HCT116 (cell line): ENCODE data around the gene TNFRSF14. TPM values are rescaled to one million over a fixed set of nuclear protein-coding genes. Genes with fewer than 3 reads are reported as not detected.

ENCODE experiments used
- ATAC-seq: fragments of 200-7000 bp; cut with Tn5 transposase; 2 replicates; pipeline ENCODE4 v1.9.1; 2020; ENCODE audit warnings: mild to moderate bottlenecking, moderate library complexity
- BruUV-seq: library from RNA; stranded (reverse); fragments of 400-500 nt; replicated peaks from 2 replicates; lab custom pipeline; 2021; lab: Mats Ljungman, UMichigan
- CTCF ChIA-PET: fragments of 300-600 bp; sonication (Branson Sonifier 250); formaldehyde crosslinking; loops from one replicate; lab custom pipeline; 2021; ENCODE audit warnings: antibody characterized with exemption; lab: Charles Lee
- POLR2A ChIA-PET: fragments of 300-600, 350-600 bp; sonication (Branson Sonifier 250); formaldehyde crosslinking; loops from one replicate; lab custom pipeline; 2021; ENCODE audit warnings: antibody characterized with exemption; lab: Charles Lee
- RAD21 ChIA-PET, 2 experiments: fragments of 300-600 bp; sonication (Branson Sonifier 250); formaldehyde crosslinking; loops; one replicate each; lab custom pipeline; 2023; ENCODE audit warnings: low total read pairs in 2 of 2; ENCODE audit not compliant: uncharacterized antibody in 2 of 2, unreplicated experiment in 2 of 2, low non-redundant PET in 1 of 2; lab: Charles Lee
- DNase-seq: peaks from one replicate; pipeline ENCODE4 v3.0.0-alpha.2; 2010; ENCODE audit warnings: low read depth, low spot score
- H2AFZ ChIP-seq: fragments of 200-600 bp; shearing (Covaris generic), sonication (generic); 2 replicates; pipeline ENCODE4 v1.6.1; 2017; ENCODE audit warnings: low read depth, mixed run types, mixed read lengths, antibody characterized with exemption, low read length; ENCODE audit not compliant: poor library complexity, severe bottlenecking
- H3K27ac ChIP-seq: 2 replicates; pipeline ENCODE4 v1.5.1; 2012; ENCODE audit warnings: low read depth, low read length
- H3K27me3 ChIP-seq: fragments of 200-600 bp; sonication (generic); 2 replicates; pipeline ENCODE4 v1.6.1; 2016; ENCODE audit warnings: mixed run types, low read length, mixed read lengths; ENCODE audit not compliant: insufficient read depth
- H3K36me3 ChIP-seq, 2 experiments: fragments of 200-500 bp in 1 of 2; fragments of 200-600 bp in 1 of 2; sonication (Bioruptor generic) in 1 of 2; sonication (generic) in 1 of 2; 2 replicates each; pipeline versions ENCODE4 v1.5.1 to v1.6.1; 2014 to 2016; ENCODE audit warnings: low read length in 2 of 2, inconsistent platforms in 1 of 2, mixed read lengths in 1 of 2, mixed run types in 1 of 2; ENCODE audit not compliant: insufficient read depth in 2 of 2, control insufficient read depth in 1 of 2
- H3K4me1 ChIP-seq, 2 experiments: fragments of 200-600 bp in 1 of 2; sonication (generic) in 1 of 2; 2 replicates each; pipeline versions ENCODE4 v1.5.1 to v1.6.1; 2012 to 2017; ENCODE audit warnings: low read length in 2 of 2, inconsistent platforms in 1 of 2, mild to moderate bottlenecking in 1 of 2, mixed read lengths in 1 of 2, mixed run types in 1 of 2, moderate library complexity in 1 of 2; ENCODE audit not compliant: insufficient read depth in 2 of 2, control insufficient read depth in 1 of 2
- H3K4me2 ChIP-seq: fragments of 200-600 bp; sonication (generic); 2 replicates; pipeline ENCODE4 v1.6.1; 2017; ENCODE audit warnings: mixed run types, low read length, mixed read lengths
- H3K4me3 ChIP-seq, 2 experiments: fragments of 200-600 bp in 1 of 2; sonication (generic) in 1 of 2; replicated peaks in 1 of 2; 2 replicates each; pipeline ENCODE4 v1.5.1; 2011 to 2016; ENCODE audit warnings: low read length in 2 of 2, control low read depth in 1 of 2, low read depth in 1 of 2, mild to moderate bottlenecking in 1 of 2, mixed read lengths in 1 of 2, mixed run types in 1 of 2
- H3K79me2 ChIP-seq: fragments of 200-600 bp; sonication (generic); 2 replicates; pipeline ENCODE4 v1.6.1; 2017; ENCODE audit warnings: mild to moderate bottlenecking, mixed run types, low read length, moderate library complexity, mixed read lengths; ENCODE audit not compliant: insufficient read depth
- H3K9ac ChIP-seq: fragments of 200-600 bp; sonication (generic); 2 replicates; pipeline ENCODE4 v1.6.1; 2016; ENCODE audit warnings: low read length, mixed read lengths
- H3K9me2 ChIP-seq: fragments of 200-600 bp; sonication (generic), shearing (Covaris generic); 2 replicates; pipeline ENCODE4 v1.6.1; 2017; ENCODE audit warnings: mixed run types, mild to moderate bottlenecking, moderate library complexity; ENCODE audit not compliant: insufficient read depth
- H3K9me3 ChIP-seq, 2 experiments: fragments of 200-500 bp in 1 of 2; fragments of 200-600 bp in 1 of 2; sonication (Bioruptor generic) in 1 of 2; sonication (generic) in 1 of 2; 2 replicates each; pipeline ENCODE4 v1.6.1; 2014 to 2017; ENCODE audit warnings: low read length in 2 of 2, mixed read lengths in 2 of 2, inconsistent platforms in 1 of 2, low read depth in 1 of 2, mild to moderate bottlenecking in 1 of 2, mixed run types in 1 of 2, moderate library complexity in 1 of 2; ENCODE audit not compliant: control insufficient read depth in 1 of 2, insufficient read depth in 1 of 2
- H4K20me1 ChIP-seq: fragments of 200-600 bp; sonication (generic), shearing (Covaris generic); 2 replicates; pipeline ENCODE4 v1.6.1; 2017; ENCODE audit warnings: mixed run types, mild to moderate bottlenecking, moderate library complexity; ENCODE audit not compliant: insufficient read depth
- ATF3 ChIP-seq: IDR thresholded peaks from 2 replicates; pipeline ENCODE4 v1.6.1; 2012
- CBX3 ChIP-seq: IDR thresholded peaks from 2 replicates; pipeline ENCODE4 v1.6.1; 2012; ENCODE audit warnings: low read depth
- CEBPB ChIP-seq: IDR thresholded peaks from 2 replicates; pipeline ENCODE4 v1.6.1; 2012; ENCODE audit warnings: low read depth
- EGR1 ChIP-seq: IDR thresholded peaks from 2 replicates; pipeline ENCODE4 v1.6.1; 2012; ENCODE audit warnings: low read depth
- EZH2 ChIP-seq: fragments of 200-600 bp; sonication (generic); IDR thresholded peaks from 2 replicates; pipeline ENCODE4 v1.6.1; 2017; ENCODE audit warnings: antibody characterized with exemption, mixed run types
- EZH2phosphoT487 ChIP-seq: fragments of 200-600 bp; IDR thresholded peaks from 2 replicates; pipeline ENCODE4 v1.6.1; 2018; ENCODE audit warnings: antibody characterized with exemption, borderline replicate concordance
- FOSL1 ChIP-seq: IDR thresholded peaks from 2 replicates; pipeline ENCODE4 v1.6.1; 2012; ENCODE audit warnings: low read depth
- POLR2A ChIP-seq: IDR thresholded peaks from 2 replicates; pipeline ENCODE4 v1.7.0; 2011; ENCODE audit warnings: borderline replicate concordance; ENCODE audit not compliant: insufficient read depth, insufficient read length; ENCODE audit errors: extremely low read depth
- RAD21 ChIP-seq: IDR thresholded peaks from 2 replicates; pipeline ENCODE4 v1.6.1; 2012; ENCODE audit warnings: low read depth, mild to moderate bottlenecking
- REST ChIP-seq: IDR thresholded peaks from 2 replicates; pipeline ENCODE4 v1.6.1; 2012; ENCODE audit warnings: low read depth
- SIN3A ChIP-seq: IDR thresholded peaks from 2 replicates; pipeline ENCODE4 v1.6.1; 2012; ENCODE audit warnings: low read depth
- SP1 ChIP-seq: IDR thresholded peaks from 2 replicates; pipeline ENCODE4 v1.6.1; 2012; ENCODE audit warnings: low read depth
- SRF ChIP-seq: IDR thresholded peaks from 2 replicates; pipeline ENCODE4 v1.6.1; 2012; ENCODE audit warnings: low read depth
- TCF7L2 ChIP-seq: IDR thresholded peaks from 2 replicates; pipeline ENCODE4 v1.7.0; 2011; ENCODE audit warnings: borderline replicate concordance, inconsistent platforms; ENCODE audit not compliant: insufficient read depth, insufficient read length; ENCODE audit errors: extremely low read depth
- ZFX ChIP-seq: fragments of 450-650 bp; IDR thresholded peaks from 2 replicates; pipeline ENCODE4 v1.6.1; 2017
- intact Hi-C: fragments of 100-400 bp; cut with micrococcal nuclease; formaldehyde crosslinking; loops from 2 replicates; pipeline ENCODE4 v1.10.0; 2022
- total RNA-seq: library from RNA; stranded (reverse); gene quantifications from one replicate; pipeline ENCODE4 v1.2.1, GENCODE V29; 2021; ENCODE audit not compliant: unreplicated experiment
- TF ChIP-seq, protein P1 (sequence below), 3 experiments: fragments of 200-600 bp in 1 of 3; sonication (generic) in 1 of 3; IDR thresholded peaks in 2 of 3; conservative IDR thresholded peaks in 1 of 3; 2 replicates each; pipeline ENCODE4 v1.5.1; 2012 to 2017; ENCODE audit warnings: low read depth in 2 of 3, low read length in 2 of 3, antibody characterized with exemption in 1 of 3, borderline replicate concordance in 1 of 3, control low read depth in 1 of 3, mild to moderate bottlenecking in 1 of 3, mixed read lengths in 1 of 3, mixed run types in 1 of 3, moderate library complexity in 1 of 3; ENCODE audit not compliant: insufficient read depth in 1 of 3
- TF ChIP-seq, protein P2 (sequence below): IDR thresholded peaks from 2 replicates; pipeline ENCODE4 v1.6.1; 2012

The TNFRSF14 gene
- total RNA-seq, 1 experiment from 2014 or later: 0.66 TPM

DNA sequence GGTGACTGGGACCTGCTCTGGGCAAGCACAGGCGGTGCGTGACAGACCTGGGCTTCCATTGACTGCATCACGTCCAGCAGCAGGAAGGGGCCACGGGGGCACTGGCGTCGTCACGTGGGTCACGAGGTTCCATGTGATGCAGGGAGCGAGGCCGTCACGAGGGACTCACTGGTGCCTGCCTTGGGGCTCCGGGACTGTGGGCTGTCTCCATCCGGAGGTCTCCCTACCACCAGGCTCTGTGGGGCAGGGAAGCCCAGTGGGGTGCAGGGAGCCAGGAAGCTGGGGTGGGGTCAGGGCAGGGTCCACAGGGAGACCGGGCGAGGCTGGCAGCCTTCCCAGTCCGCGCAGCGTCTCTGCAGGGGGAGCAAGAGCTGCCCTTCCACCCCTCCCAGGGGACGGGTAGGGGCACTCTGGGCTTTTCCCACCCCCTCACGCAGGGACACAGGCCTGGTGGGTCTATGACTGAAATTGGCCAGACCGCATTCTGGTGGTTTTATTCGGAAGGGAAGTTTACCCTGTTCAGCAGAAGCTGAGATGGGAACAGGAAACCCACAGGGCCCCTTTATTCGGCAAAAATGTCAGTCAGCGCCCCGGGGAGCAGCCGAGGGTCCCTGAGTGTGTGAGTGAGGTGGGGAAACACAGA lies 416 bp upstream of the TNFRSF14 start:
- Histone ChIP-seq H2AFZ (no peak overlapping the region), H3K79me2 (no peaks in the 10 kb centered on the region), H3K27ac (no peak overlapping the region), H3K27me3 (no peaks in the 10 kb centered on the region), H3K36me3 (no peaks in the 10 kb centered on the region), H3K4me3 (no peak overlapping the region), H3K9me3 (no peaks in the 10 kb centered on the region), H3K9me2 (no peaks in the 10 kb centered on the region), H3K9ac (no peak overlapping the region)
- RAD21 ChIA-PET: no interaction called here
- BruUV-seq: no TSS peak
- ATAC-seq: peak; percentile 24; the same call in 1 of the 2 replicates
- CTCF ChIA-PET: no interaction called here
- TF ChIP-seq CEBPB: no peak
- no peak for TF ChIP-seq EZH2phosphoT487
- TF ChIP-seq, protein P1, sequence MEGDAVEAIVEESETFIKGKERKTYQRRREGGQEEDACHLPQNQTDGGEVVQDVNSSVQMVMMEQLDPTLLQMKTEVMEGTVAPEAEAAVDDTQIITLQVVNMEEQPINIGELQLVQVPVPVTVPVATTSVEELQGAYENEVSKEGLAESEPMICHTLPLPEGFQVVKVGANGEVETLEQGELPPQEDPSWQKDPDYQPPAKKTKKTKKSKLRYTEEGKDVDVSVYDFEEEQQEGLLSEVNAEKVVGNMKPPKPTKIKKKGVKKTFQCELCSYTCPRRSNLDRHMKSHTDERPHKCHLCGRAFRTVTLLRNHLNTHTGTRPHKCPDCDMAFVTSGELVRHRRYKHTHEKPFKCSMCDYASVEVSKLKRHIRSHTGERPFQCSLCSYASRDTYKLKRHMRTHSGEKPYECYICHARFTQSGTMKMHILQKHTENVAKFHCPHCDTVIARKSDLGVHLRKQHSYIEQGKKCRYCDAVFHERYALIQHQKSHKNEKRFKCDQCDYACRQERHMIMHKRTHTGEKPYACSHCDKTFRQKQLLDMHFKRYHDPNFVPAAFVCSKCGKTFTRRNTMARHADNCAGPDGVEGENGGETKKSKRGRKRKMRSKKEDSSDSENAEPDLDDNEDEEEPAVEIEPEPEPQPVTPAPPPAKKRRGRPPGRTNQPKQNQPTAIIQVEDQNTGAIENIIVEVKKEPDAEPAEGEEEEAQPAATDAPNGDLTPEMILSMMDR (IDR thresholded peaks at IDR 0.05 in 2 of 3, conservative IDR thresholded peaks at IDR 0.05 in 1 of 3; ENCODE audit: borderline replicate concordance in 1 of 3, insufficient read depth in 1 of 3, low read depth in 2 of 3, low read length in 2 of 3): no peak
- TF ChIP-seq EZH2: no peak
- no peak for TF ChIP-seq EGR1
- no peak for TF ChIP-seq CBX3
- TF ChIP-seq, protein P2, sequence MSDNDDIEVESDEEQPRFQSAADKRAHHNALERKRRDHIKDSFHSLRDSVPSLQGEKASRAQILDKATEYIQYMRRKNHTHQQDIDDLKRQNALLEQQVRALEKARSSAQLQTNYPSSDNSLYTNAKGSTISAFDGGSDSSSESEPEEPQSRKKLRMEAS: no peak
- TF ChIP-seq POLR2A: no peak
- no peak for TF ChIP-seq SIN3A
- no peak for TF ChIP-seq RAD21
- TF ChIP-seq SP1: no peak
- no peak for TF ChIP-seq SRF
- TF ChIP-seq FOSL1: no peak
- no peak for TF ChIP-seq REST
- TF ChIP-seq ATF3: no peak
- TF ChIP-seq TCF7L2: no peak
- no peak for TF ChIP-seq ZFX
- TF ChIP-seq, all 23 proteins: peak for 0
- intact Hi-C loops: no loop called here
- POLR2A ChIA-PET: no interaction called here
- no peaks in the 10 kb centered on the region for H3K4me1 ChIP-seq
- DNase-seq: no peak
- no peaks in the 10 kb centered on the region for H4K20me1 ChIP-seq
- no peak overlapping the region for H3K4me2 ChIP-seq
